Endothelial cell of umbilical vein (primary cell): ENCODE measurements around the gene ATG13. TPM values are rescaled to one million over a fixed set of nuclear protein-coding genes. Genes with fewer than 3 reads are reported as not detected.

Experiments used
- BruUV-seq: library from RNA; stranded (reverse); fragments of 400-500 nt; replicated peaks from 2 replicates; lab custom pipeline; 2021; lab: Mats Ljungman, UMichigan
- CTCF ChIA-PET: fragments of 300-600, 350-600 bp; sonication (Branson Sonifier 250); formaldehyde crosslinking; loops from one replicate; lab custom pipeline; 2021; ENCODE audit warnings: antibody characterized with exemption, inconsistent platforms; lab: Charles Lee
- POLR2A ChIA-PET: fragments of 300-600, 350-600 bp; sonication (Branson Sonifier 250); formaldehyde crosslinking; loops from one replicate; lab custom pipeline; 2021; ENCODE audit warnings: antibody characterized with exemption, inconsistent platforms; lab: Charles Lee
- DNase-seq: peaks from one replicate; pipeline ENCODE4 v3.0.0-alpha.2; 2011; ENCODE audit warnings: low read depth, low spot score
- FAIRE-seq: peaks from 2 replicates; lab custom pipeline; 2011; peaks lifted over from hg19 to GRCh38; lab: Jason Lieb, UNC
- H2AFZ ChIP-seq: 2 replicates; pipeline ENCODE4 v1.6.0; 2012; ENCODE audit warnings: low read depth, low read length, control low read depth, inconsistent platforms
- H3K27ac ChIP-seq: 2 replicates; pipeline ENCODE4 v1.5.1; 2011; ENCODE audit warnings: low read depth, mild to moderate bottlenecking, control low read depth, low read length, moderate library complexity; ENCODE audit not compliant: insufficient read depth
- H3K27me3 ChIP-seq, 2 experiments: 2 replicates each; pipeline versions ENCODE4 v1.6.0 to v1.6.1; 2011; ENCODE audit warnings: low read length in 2 of 2, mixed read lengths in 1 of 2; ENCODE audit not compliant: control insufficient read depth in 2 of 2, insufficient read depth in 2 of 2
- H3K36me3 ChIP-seq, 2 experiments: 2 replicates in 1 of 2; 3 replicates in 1 of 2; pipeline ENCODE4 v1.5.1; 2011; ENCODE audit warnings: low read length in 2 of 2, mild to moderate bottlenecking in 1 of 2, moderate library complexity in 1 of 2; ENCODE audit not compliant: control insufficient read depth in 2 of 2, insufficient read depth in 2 of 2; ENCODE audit errors: extremely low read depth in 1 of 2
- H3K4me1 ChIP-seq: 3 replicates; pipeline ENCODE4 v1.5.1; 2011; ENCODE audit warnings: mild to moderate bottlenecking, low read length; ENCODE audit not compliant: control insufficient read depth, insufficient read depth; ENCODE audit errors: extremely low read depth
- H3K4me2 ChIP-seq: 2 replicates; pipeline ENCODE4 v1.6.1; 2011; ENCODE audit warnings: low read length, control low read depth, mixed read lengths; ENCODE audit not compliant: insufficient read depth
- H3K4me3 ChIP-seq, 3 experiments: fragments of 200-600 bp in 1 of 3; sonication (generic), shearing (Covaris generic) in 1 of 3; replicated peaks in 1 of 3; 2 replicates each; pipeline ENCODE4 v1.5.1; 2011 to 2016; ENCODE audit warnings: control low read depth in 3 of 3, low read length in 3 of 3, mild to moderate bottlenecking in 2 of 3, inconsistent platforms in 1 of 3, low read depth in 1 of 3, moderate library complexity in 1 of 3; ENCODE audit not compliant: insufficient read depth in 1 of 3
- H3K79me2 ChIP-seq: 2 replicates; pipeline ENCODE4 v1.6.0; 2012; ENCODE audit warnings: low read length, inconsistent platforms; ENCODE audit not compliant: control insufficient read depth, insufficient read depth
- H3K9ac ChIP-seq: replicated peaks from 2 replicates; pipeline ENCODE3; 2011; ENCODE audit warnings: low read length, control low read depth; ENCODE audit not compliant: insufficient read depth; ENCODE audit errors: extremely low read depth
- H3K9me1 ChIP-seq: replicated peaks from 3 replicates; pipeline ENCODE4 v1.6.0; 2011; ENCODE audit warnings: mild to moderate bottlenecking, low read length; ENCODE audit not compliant: control insufficient read depth, insufficient read depth; ENCODE audit errors: extremely low read depth
- H3K9me3 ChIP-seq: replicated peaks from 2 replicates; pipeline ENCODE4 v1.5.1; 2012; ENCODE audit warnings: low read length, inconsistent platforms; ENCODE audit not compliant: control insufficient read depth, insufficient read depth
- H4K20me1 ChIP-seq: replicated peaks from 2 replicates; pipeline ENCODE3; 2011; ENCODE audit warnings: mild to moderate bottlenecking, low read length; ENCODE audit not compliant: control insufficient read depth, insufficient read depth; ENCODE audit errors: extremely low read depth
- CTCF ChIP-seq, 2 donors: IDR thresholded peaks; 1 replicate in 1 of 2; 2 replicates in 1 of 2; pipeline ENCODE4 v1.5.1; 2011; ENCODE audit warnings: low read length in 2 of 2, mild to moderate bottlenecking in 2 of 2, moderate library complexity in 2 of 2, control low read depth in 1 of 2, inconsistent platforms in 1 of 2, low read depth in 1 of 2; ENCODE audit not compliant: insufficient read depth in 1 of 2; ENCODE audit errors: extremely low read depth in 1 of 2
- EZH2 ChIP-seq: IDR thresholded peaks from 2 replicates; pipeline ENCODE4 v1.6.1; 2012; ENCODE audit warnings: borderline replicate concordance, low read depth, mild to moderate bottlenecking, moderate library complexity, low read length, inconsistent platforms; ENCODE audit not compliant: severe bottlenecking
- FOS ChIP-seq: IDR thresholded peaks from 2 replicates; pipeline ENCODE4 v1.6.1; 2011; ENCODE audit warnings: mild to moderate bottlenecking, low read length, moderate library complexity, borderline replicate concordance; ENCODE audit not compliant: insufficient read depth
- GATA2 ChIP-seq: IDR thresholded peaks from 2 replicates; pipeline ENCODE4 v1.7.0; 2011; ENCODE audit warnings: low read depth, mild to moderate bottlenecking, moderate library complexity, mixed read lengths, low read length; ENCODE audit not compliant: insufficient read length, insufficient read depth
- JUN ChIP-seq: IDR thresholded peaks from 2 replicates; pipeline ENCODE4 v1.6.1; 2011; ENCODE audit warnings: borderline replicate concordance, low read depth; ENCODE audit not compliant: insufficient read length, insufficient read depth
- MAX ChIP-seq: IDR thresholded peaks from 2 replicates; pipeline ENCODE4 v1.6.1; 2011; ENCODE audit not compliant: insufficient read depth, insufficient read length
- MYC ChIP-seq: IDR thresholded peaks from one replicate; pipeline ENCODE4 v1.6.1; 2011; ENCODE audit warnings: mild to moderate bottlenecking, low read depth, low read length
- POLR2A ChIP-seq: IDR thresholded peaks from 2 replicates; pipeline ENCODE4 v1.6.1; 2012; ENCODE audit warnings: low read depth, mild to moderate bottlenecking, control low read depth, low read length
- POLR2AphosphoS5 ChIP-seq: IDR thresholded peaks from 2 replicates; pipeline ENCODE4 v1.6.1; 2012; ENCODE audit warnings: low read depth, mild to moderate bottlenecking, control low read depth, low read length, moderate library complexity; ENCODE audit not compliant: insufficient read depth
- dilution Hi-C: fragments of 300-500 bp; cut with MboI; formaldehyde crosslinking; loops from one replicate; pipeline ENCODE4 v1.15.0; 2019; ENCODE audit warnings: low sequenced_read_pairs; ENCODE audit not compliant: extremely low pct_ligation_motif_present
- intact Hi-C: fragments of 100-400 bp; cut with micrococcal nuclease; formaldehyde crosslinking; loops from one replicate; pipeline ENCODE4 v1.10.0; 2022
- polyA plus RNA-seq, 4 experiments: library from polyadenylated mRNA; depleted of rRNA in 3 of 4; stranded (reverse) in 3 of 4; unstranded in 1 of 4; fragments of >200 nt; gene quantifications; 2 replicates each; pipeline versions ENCODE4 v1.2.1 to v1.2.3, GENCODE V29; 2011 to 2012; ENCODE audit warnings: missing spikeins in 1 of 4
- total RNA-seq: library from RNA; stranded (reverse); gene quantifications from 2 replicates; pipeline ENCODE4 v1.2.3, GENCODE V29; 2021

The ATG13 gene
- total and polyA plus RNA-seq, 2 donors (not counting 3 experiments of a cell fraction or from before 2014, with no cell fraction given) = 60.1 to 66.5 TPM

GRCh38 chr11:46722566-46723358, 105.4 kb downstream of the ATG13 start:
- Histone ChIP-seq H3K4me3 (no peak overlapping the region), H3K9me3 (no peaks in the 10 kb centered on the region), H2AFZ (no peak overlapping the region), H3K27me3 (no peaks in the 10 kb centered on the region), H3K9ac (no peak overlapping the region), H3K4me1 (peaks cover 3% of the 10 kb centered on the region), H3K4me2 (no peak overlapping the region), H4K20me1 (no peaks in the 10 kb centered on the region), H3K27ac (no peak overlapping the region), H3K36me3 (no peaks in the 10 kb centered on the region), H3K79me2 (no peaks in the 10 kb centered on the region), H3K9me1 (no peaks in the 10 kb centered on the region)
- intact Hi-C loops (no loop called here), dilution Hi-C loops (no loop called here)
- BruUV-seq = no TSS peak
- no peak for DNase-seq
- ChIA-PET POLR2A (no interaction called here), CTCF (no interaction called here)
- TF ChIP-seq FOS (no peak), MYC (no peak), MAX (no peak), POLR2AphosphoS5 (no peak), POLR2A (no peak), CTCF (IDR thresholded peaks at IDR 0.05; ENCODE audit: extremely low read depth in 1 of 2, insufficient read depth in 1 of 2, low read depth in 1 of 2, low read length in 2 of 2) (no peak), JUN (no peak), GATA2 (no peak), EZH2 (no peak)
- FAIRE-seq = no peak
